Measurements from ENCODE around the gene LSM14A. TPM values are rescaled to one million over a fixed set of nuclear protein-coding genes. Genes with fewer than 3 reads are reported as not detected.
A peak's percentile ranks its signal among the peaks of the same experiment; 100 is the strongest.
"Not testable (repeated sequence)": the region's sequence is repeated elsewhere in the genome, so short reads cannot be mapped to it uniquely, and the experiment has no call there.

LSM14A gene
- total and polyA plus RNA-seq, 4 experiments from 2014 or later = 158 to 176 (median 170) TPM

GRCh38 chr19:34173193-34173956 lies 1.1 kb downstream of the LSM14A start:
- H3K27me3 ChIP-seq (ENCODE audit: insufficient read depth, low read length) = no peaks in the 10 kb centered on the region
- intact Hi-C loops (cut with micrococcal nuclease) = loop anchor here (5.0 to 10.0 kb wide), 3 partner anchors 194 to 504 kb away; partner anchors contain the start of genes GPI, SCGB2B2, UBA2 and ZNF302
- Mint-ChIP-seq H3K4me1 (peaks cover 28 to 65% (median 47%) of the 10 kb centered on the region in 4 donors), H3K36me3 (peaks cover 12 to 25% of the 10 kb centered on the region in 2 donors), H3K27ac (peak overlapping the region; percentile 95 to 99 (median 98)), H3K4me3 (peak overlapping the region; percentile 95 to 99 (median 98)), H3K9me3 (no peaks in the 10 kb centered on the region), H3K27me3 (no peaks in the 10 kb centered on the region)
- H3K36me3 ChIP-seq (ENCODE audit: insufficient read depth, low read length) = no peaks in the 10 kb centered on the region
- H3K4me1 ChIP-seq (ENCODE audit: insufficient read depth, low read length) = peaks cover 62% of the 10 kb centered on the region
- no peaks in the 10 kb centered on the region for H3K9me3 ChIP-seq (ENCODE audit: control insufficient read depth in 1 of 2, low read length in 2 of 2)
- peak in 4 of 5 donors; percentile 20 to 42 (median 26) for DNase-seq
- H3K4me3 ChIP-seq (ENCODE audit: low read length in 2 of 2) = peak overlapping the region; percentile 92
- ChIA-PET CTCF (ENCODE audit: partially characterized antibody) (interaction anchor here (1.0 to 1.7 kb wide), 4 partner anchors 11 to 173 kb away, joined by 4 to 6 read pairs (median 5); no protein-coding TSS in a partner anchor), POLR2A (ENCODE audit: partially characterized antibody) (interaction anchor here (0.6 to 4.3 kb wide), 21 partner anchors 9 to 255 kb away, joined by 3 to 29 read pairs (median 5); partner anchors contain the start of genes GPI, PDCD2L and UBA2)
- H3K27ac ChIP-seq (ENCODE audit: low read depth, low read length) = peak overlapping the region; percentile 95

GRCh38 chr19:34175173-34175572 lies 2.9 kb downstream of the LSM14A start:
- DNase-seq; H3K27me3 Mint-ChIP-seq; H3K4me3 ChIP-seq (ENCODE audit: low read length in 2 of 2); CTCF ChIA-PET (ENCODE audit: partially characterized antibody); H3K9me3 Mint-ChIP-seq; H3K9me3 ChIP-seq (ENCODE audit: control insufficient read depth in 1 of 2, low read length in 2 of 2); H3K27me3 ChIP-seq (ENCODE audit: insufficient read depth, low read length); H3K36me3 ChIP-seq (ENCODE audit: insufficient read depth, low read length): not testable (repeated sequence)
- Mint-ChIP-seq H3K4me3 (peak overlapping the region; percentile 31 to 82 (median 75)), H3K36me3 (peaks cover 14 to 31% of the 10 kb centered on the region in 2 donors), H3K4me1 (peaks cover 36 to 83% (median 60%) of the 10 kb centered on the region in 4 donors), H3K27ac (peak overlapping the region in 5 of 7 donors; percentile 4 to 95 (median 72))
- POLR2A ChIA-PET (ENCODE audit: partially characterized antibody) = interaction anchor here (1.2 to 2.8 kb wide), 2 partner anchors 19 to 51 kb away, joined by 4 to 8 read pairs; no protein-coding TSS in a partner anchor
- H3K4me1 ChIP-seq (ENCODE audit: insufficient read depth, low read length) = peaks cover 80% of the 10 kb centered on the region
- intact Hi-C loops (cut with micrococcal nuclease) = loop anchor here (10.0 kb wide), 1 partner anchor 250 kb away; the partner anchor contains the start of gene UBA2
- H3K27ac ChIP-seq (ENCODE audit: low read depth, low read length) = peak overlapping the region; percentile 18

- Mint-ChIP-seq H3K27me3 (no peaks in the 10 kb centered on the region), H3K9me3 (no peaks in the 10 kb centered on the region), H3K36me3 (peaks cover 27 to 44% of the 10 kb centered on the region in 2 donors), H3K4me1 (peaks cover 43 to 88% (median 66%) of the 10 kb centered on the region in 4 donors), H3K4me3 (peak overlapping the region in 7 of 8 donors; percentile 66 to 79 (median 76)), H3K27ac (peak overlapping the region in 6 of 7 donors; percentile 1 to 95 (median 76))
- no peak overlapping the region for H3K27ac ChIP-seq (ENCODE audit: low read depth, low read length)
- DNase-seq = no peak
- intact Hi-C loops (cut with micrococcal nuclease) = loop anchor here (10.0 kb wide), 1 partner anchor 248 kb away; the partner anchor contains the start of gene UBA2
- ChIA-PET CTCF (ENCODE audit: partially characterized antibody) (interaction anchor here (1.2 kb wide), 1 partner anchor 161 kb away, joined by 3 read pairs; no protein-coding TSS in a partner anchor), POLR2A (ENCODE audit: partially characterized antibody) (no interaction called here)
- peaks cover 87% of the 10 kb centered on the region for H3K4me1 ChIP-seq (ENCODE audit: insufficient read depth, low read length)
- H3K27me3 ChIP-seq (ENCODE audit: insufficient read depth, low read length) = no peaks in the 10 kb centered on the region
- H3K36me3 ChIP-seq (ENCODE audit: insufficient read depth, low read length) = no peaks in the 10 kb centered on the region
- no peaks in the 10 kb centered on the region for H3K9me3 ChIP-seq (ENCODE audit: control insufficient read depth in 1 of 2, low read length in 2 of 2)
- no peak overlapping the region for H3K4me3 ChIP-seq (ENCODE audit: low read length in 2 of 2)
Observed at GRCh38 chr19:34176581-34176980, 4.3 kb downstream of the LSM14A start.

GRCh38 chr19:34178274-34178610 lies 5.9 kb downstream of the LSM14A start:
- Mint-ChIP-seq H3K4me1 (peaks cover 52 to 97% (median 76%) of the 10 kb centered on the region in 4 donors), H3K4me3 (peak overlapping the region; percentile 6 to 84 (median 73)), H3K36me3 (peaks cover 36 to 50% of the 10 kb centered on the region in 2 donors), H3K27ac (peak overlapping the region in 5 of 7 donors; percentile 19 to 95 (median 63)), H3K9me3 (no peaks in the 10 kb centered on the region), H3K27me3 (no peaks in the 10 kb centered on the region)
- H3K4me1 ChIP-seq (ENCODE audit: insufficient read depth, low read length) = peaks cover 98% of the 10 kb centered on the region
- CTCF ChIA-PET (ENCODE audit: partially characterized antibody) = interaction anchor here (0.6 to 1.5 kb wide), 3 partner anchors 34 to 168 kb away, joined by 3 to 6 read pairs (median 4); no protein-coding TSS in a partner anchor
- intact Hi-C loops (cut with micrococcal nuclease) = loop anchor here (10.0 kb wide), 1 partner anchor 247 kb away; the partner anchor contains the start of gene UBA2
- POLR2A ChIA-PET (ENCODE audit: partially characterized antibody) = interaction anchor here (0.5 to 0.7 kb wide), 2 partner anchors 11 to 806 kb away, joined by 3 to 6 read pairs; no protein-coding TSS in a partner anchor
- H3K36me3 ChIP-seq (ENCODE audit: insufficient read depth, low read length) = no peaks in the 10 kb centered on the region
- H3K4me3 ChIP-seq (ENCODE audit: low read length in 2 of 2) = no peak overlapping the region
- no peaks in the 10 kb centered on the region for H3K9me3 ChIP-seq (ENCODE audit: control insufficient read depth in 1 of 2, low read length in 2 of 2)
- DNase-seq = peak in 3 of 5 donors; percentile 19 to 27 (median 22)
- H3K27ac ChIP-seq (ENCODE audit: low read depth, low read length) = no peak overlapping the region
- H3K27me3 ChIP-seq (ENCODE audit: insufficient read depth, low read length) = no peaks in the 10 kb centered on the region

GRCh38 chr19:34179066-34179465 lies 6.8 kb downstream of the LSM14A start:
- ChIA-PET POLR2A (ENCODE audit: partially characterized antibody) (no interaction called here), CTCF (ENCODE audit: partially characterized antibody) (interaction anchor here (1.2 to 1.5 kb wide), 2 partner anchors 35 to 167 kb away, joined by 4 to 6 read pairs; no protein-coding TSS in a partner anchor)
- Histone ChIP-seq H3K9me3 (ENCODE audit: control insufficient read depth in 1 of 2, low read length in 2 of 2) (no peaks in the 10 kb centered on the region), H3K27ac (ENCODE audit: low read depth, low read length) (no peak overlapping the region), H3K4me1 (ENCODE audit: insufficient read depth, low read length) (peaks cover 97% of the 10 kb centered on the region), H3K4me3 (ENCODE audit: low read length in 2 of 2) (no peak overlapping the region), H3K27me3 (ENCODE audit: insufficient read depth, low read length) (no peaks in the 10 kb centered on the region), H3K36me3 (ENCODE audit: insufficient read depth, low read length) (no peaks in the 10 kb centered on the region)
- Mint-ChIP-seq H3K36me3 (peaks cover 34 to 43% of the 10 kb centered on the region in 2 donors), H3K4me3 (peak overlapping the region; percentile 1 to 67 (median 56)), H3K9me3 (no peaks in the 10 kb centered on the region), H3K4me1 (peaks cover 51 to 93% (median 74%) of the 10 kb centered on the region in 4 donors), H3K27me3 (no peaks in the 10 kb centered on the region), H3K27ac (peak overlapping the region in 3 of 7 donors; percentile 1 to 32 (median 8))
- DNase-seq = no peak
- intact Hi-C loops (cut with micrococcal nuclease) = loop anchor here (10.0 kb wide), 1 partner anchor 246 kb away; the partner anchor contains the start of gene UBA2

- H3K27ac ChIP-seq (ENCODE audit: low read depth, low read length) = no peak overlapping the region
- no peaks in the 10 kb centered on the region for H3K9me3 ChIP-seq (ENCODE audit: control insufficient read depth in 1 of 2, low read length in 2 of 2)
- intact Hi-C loops (cut with micrococcal nuclease) = no loop called here
- no peak overlapping the region for H3K4me3 ChIP-seq (ENCODE audit: low read length in 2 of 2)
- ChIA-PET CTCF (ENCODE audit: partially characterized antibody) (no interaction called here), POLR2A (ENCODE audit: partially characterized antibody) (interaction anchor here (0.8 kb wide), 1 partner anchor 9 kb away, joined by 3 read pairs; the partner anchor contains the start of gene LSM14A)
- peaks cover 32 to 43% of the 10 kb centered on the region in 2 donors for H3K36me3 Mint-ChIP-seq
- peak overlapping the region in 6 of 8 donors; percentile 29 to 60 (median 52) for H3K4me3 Mint-ChIP-seq
- H3K27me3 Mint-ChIP-seq = no peaks in the 10 kb centered on the region
- H3K4me1 ChIP-seq (ENCODE audit: insufficient read depth, low read length) = peaks cover 97% of the 10 kb centered on the region
- no peaks in the 10 kb centered on the region for H3K9me3 Mint-ChIP-seq
- H3K27me3 ChIP-seq (ENCODE audit: insufficient read depth, low read length) = no peaks in the 10 kb centered on the region
- no peaks in the 10 kb centered on the region for H3K36me3 ChIP-seq (ENCODE audit: insufficient read depth, low read length)
- H3K27ac Mint-ChIP-seq = peak overlapping the region in 4 of 7 donors; percentile 26 to 57 (median 36)
- no peak for DNase-seq
- peaks cover 56 to 96% (median 78%) of the 10 kb centered on the region in 4 donors for H3K4me1 Mint-ChIP-seq
Observed at GRCh38 chr19:34180273-34180672, 8.0 kb downstream of the LSM14A start.
